Stimulated activated CD4-positive, alpha-beta T cell treated with anti-CD3 and anti-CD28 coated beads, Interleukin-2, amount 100 ng/mL, for 4 hours (primary cell): ENCODE results near the gene LRRC47.

Experiments used
- DNase-seq: peaks from one replicate; pipeline ENCODE4 v3.0.0-alpha.2; 2020; ENCODE audit warnings: low read depth

Gene LRRC47

DNA sequence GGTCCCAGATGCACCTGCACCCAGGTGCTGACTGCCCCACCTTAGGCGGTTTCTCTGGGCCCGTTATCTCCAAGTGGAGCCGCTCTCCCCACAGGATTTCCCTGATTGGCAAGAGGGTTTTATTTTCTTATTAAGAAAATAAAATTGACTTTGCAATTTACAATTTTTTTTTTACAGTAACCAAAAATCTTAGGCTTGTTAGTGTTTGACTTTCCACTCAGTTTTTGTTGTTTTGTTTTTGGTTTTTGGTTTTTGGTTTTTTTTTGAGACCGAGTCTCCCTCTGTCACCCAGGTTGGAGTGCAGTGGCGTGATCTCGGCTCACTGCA is 48.8 kb downstream of the LRRC47 start:
- no peak for DNase-seq

DNA sequence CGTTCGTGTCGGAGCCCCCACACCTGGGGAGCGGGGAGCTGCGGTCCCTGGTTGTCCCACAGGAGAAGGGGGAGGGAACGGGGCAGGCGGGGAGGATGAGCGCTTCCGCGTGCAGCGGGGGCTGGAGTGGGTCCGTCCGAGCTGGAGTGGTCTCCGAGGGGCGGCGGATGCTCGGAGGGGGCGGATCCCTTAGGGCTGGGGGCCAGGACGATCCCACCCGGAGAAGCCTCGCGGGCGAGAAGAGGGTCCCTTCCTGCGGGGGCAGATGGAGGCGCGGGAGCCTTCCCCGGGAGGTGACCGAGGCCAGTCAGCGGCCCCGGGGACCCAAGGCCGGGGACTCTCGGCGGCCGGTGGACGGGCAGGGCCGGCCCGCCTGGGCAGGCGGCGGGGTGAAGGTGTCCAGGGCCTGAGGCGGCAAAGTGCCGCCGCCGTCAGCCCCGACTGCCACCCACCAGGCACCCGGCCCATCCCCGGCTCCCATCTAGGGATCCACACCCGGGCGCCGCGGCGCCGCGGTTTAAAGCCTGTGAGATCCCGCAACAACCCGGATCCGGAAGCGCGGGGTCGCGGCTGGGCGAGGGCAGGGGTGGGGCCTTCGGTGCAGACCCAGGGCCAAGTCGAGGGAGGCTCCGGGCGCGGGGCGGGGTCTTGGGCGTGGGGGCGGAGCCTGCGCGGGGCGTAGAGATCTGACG is 49.3 kb downstream of the LRRC47 start:
- DNase-seq, result peak; percentile 83

DNA sequence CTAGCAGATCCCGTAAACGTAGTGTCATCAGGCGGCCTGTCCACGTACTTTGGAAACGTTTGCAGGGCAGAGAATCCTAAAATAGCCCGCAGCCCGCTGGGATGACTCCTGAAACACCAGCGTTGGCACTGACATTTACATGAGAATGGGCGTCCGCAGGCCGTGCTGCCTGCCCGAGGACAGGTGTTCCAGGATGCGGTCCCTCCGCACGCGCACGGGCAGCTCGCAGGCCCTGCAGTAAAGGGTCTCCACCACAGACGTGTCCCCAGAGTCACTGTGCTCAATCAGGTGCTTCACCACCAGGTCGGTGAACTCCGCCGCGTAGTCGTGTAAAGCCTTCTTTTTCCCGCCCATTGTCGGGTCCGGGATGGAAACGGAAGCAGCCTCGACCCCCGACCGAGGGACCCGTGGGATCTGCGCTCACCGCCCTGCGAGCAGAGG is 49.9 kb downstream of the LRRC47 start:
- no peak for DNase-seq

DNA sequence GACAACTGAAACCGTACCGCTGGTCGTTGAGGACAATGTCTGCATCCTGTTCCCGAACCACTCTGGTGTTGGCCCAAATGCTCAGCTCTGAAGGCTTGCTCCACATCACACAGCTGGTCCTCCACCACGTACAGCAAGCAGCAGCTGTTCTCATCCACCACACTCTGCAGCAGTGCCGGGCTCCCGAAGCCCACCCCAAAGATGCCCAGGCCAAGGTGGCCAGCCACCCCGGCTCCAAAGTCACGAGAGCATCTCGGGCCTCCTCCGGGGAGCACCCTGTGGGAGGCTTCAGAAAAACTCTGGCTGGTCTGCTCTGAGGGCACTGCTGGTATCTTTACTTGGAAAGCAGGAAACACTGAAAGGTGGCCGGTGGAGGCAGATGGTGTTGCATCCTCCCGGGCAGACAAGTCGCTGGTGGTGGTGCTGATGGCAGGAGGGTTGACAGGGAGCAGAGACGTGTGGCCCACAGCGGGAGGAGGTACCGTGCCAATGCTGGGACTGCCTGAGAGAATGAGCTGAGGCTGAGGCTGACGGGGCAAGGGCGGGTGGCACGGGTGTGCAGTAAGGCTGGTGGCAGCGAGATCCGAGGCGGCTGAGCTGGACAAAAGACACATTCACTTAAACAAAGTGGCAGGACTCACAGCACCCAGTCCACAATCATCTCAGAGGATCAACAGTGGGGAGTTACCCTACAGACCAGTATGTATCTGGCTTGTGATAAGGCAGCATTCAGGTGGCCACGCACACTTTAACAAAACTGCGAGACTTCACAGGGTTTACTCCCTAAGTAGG is 50.5 kb downstream of the LRRC47 start:
- DNase-seq, result no peak

DNA sequence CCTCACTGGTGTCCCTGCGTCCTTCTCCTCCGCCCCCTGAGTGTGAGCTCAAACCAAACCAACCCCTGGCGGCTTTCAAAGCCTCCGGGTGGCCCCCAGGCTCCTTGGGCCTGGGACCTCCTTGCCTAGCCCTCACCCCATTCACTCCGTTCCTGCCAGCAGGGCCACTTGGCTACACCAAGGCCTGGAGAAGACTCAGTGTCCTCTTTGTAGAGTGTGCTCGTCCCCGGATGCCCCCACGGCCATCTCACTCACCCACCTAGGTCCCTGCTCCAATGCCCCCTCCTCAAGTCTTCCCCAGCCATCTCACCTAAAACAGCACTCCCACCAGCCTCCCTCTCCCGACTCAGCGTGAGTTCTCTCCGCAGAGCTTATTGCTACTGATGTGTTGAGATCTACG is 51.2 kb downstream of the LRRC47 start:
- DNase-seq, result no peak

DNA sequence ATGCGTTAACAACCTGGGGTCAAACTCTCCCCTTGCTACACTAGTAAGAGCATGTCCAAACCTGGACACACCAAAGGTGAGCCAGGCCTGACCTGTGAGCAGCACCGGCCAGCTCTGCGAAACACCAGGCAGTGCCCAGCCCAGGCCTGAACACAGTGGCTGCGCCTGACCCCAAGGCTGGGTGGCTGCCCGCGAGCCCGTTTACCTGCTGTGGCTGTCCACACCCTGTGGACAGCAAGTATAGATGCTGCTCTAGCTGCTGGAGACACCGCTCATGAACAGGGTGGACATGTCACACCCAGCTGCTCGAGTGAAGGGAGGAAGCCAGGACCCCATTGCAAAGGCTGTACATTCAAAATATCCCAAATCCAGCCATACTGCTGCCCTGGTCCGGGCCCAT is 51.7 kb downstream of the LRRC47 start:
- no peak for DNase-seq

DNA sequence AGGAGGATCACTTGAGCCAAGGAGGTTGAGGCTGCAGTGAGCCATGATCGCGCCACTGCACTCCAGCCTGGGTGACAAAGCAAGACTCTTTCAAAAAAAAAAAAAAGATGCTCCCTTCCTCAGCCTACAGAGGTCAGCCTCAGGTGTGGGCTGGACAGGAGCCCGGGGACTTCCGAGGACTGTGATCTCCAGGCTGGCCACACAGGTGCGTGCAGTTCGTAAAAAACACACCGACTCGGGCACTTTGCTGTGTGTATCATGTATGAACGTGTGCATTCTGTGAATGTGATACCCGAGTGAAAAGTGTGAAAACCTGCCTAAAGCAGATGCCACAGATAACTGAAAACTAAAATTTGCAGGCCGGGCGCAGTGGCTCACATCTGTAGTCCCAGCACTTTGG is 52.5 kb downstream of the LRRC47 start:
- no peak for DNase-seq

DNA sequence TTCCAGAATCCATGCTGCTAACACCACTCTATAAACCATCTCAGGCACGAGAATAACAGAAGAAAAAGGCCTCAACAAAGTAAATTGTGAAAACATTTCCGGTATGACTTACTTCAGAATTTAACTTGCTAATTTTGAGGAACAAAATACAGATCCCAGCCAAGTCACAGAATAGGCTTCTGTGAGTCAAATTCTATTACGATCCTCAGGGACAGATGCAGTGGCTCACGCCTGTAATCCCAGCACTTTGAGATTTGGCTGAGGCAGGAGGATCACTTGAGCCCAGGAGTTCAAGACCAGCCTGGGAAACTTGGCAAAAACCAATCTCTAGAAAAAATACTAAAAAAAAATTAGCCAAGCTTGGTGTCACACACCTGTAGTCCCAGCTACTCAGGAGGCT is 52.9 kb downstream of the LRRC47 start:
- no peak for DNase-seq

DNA sequence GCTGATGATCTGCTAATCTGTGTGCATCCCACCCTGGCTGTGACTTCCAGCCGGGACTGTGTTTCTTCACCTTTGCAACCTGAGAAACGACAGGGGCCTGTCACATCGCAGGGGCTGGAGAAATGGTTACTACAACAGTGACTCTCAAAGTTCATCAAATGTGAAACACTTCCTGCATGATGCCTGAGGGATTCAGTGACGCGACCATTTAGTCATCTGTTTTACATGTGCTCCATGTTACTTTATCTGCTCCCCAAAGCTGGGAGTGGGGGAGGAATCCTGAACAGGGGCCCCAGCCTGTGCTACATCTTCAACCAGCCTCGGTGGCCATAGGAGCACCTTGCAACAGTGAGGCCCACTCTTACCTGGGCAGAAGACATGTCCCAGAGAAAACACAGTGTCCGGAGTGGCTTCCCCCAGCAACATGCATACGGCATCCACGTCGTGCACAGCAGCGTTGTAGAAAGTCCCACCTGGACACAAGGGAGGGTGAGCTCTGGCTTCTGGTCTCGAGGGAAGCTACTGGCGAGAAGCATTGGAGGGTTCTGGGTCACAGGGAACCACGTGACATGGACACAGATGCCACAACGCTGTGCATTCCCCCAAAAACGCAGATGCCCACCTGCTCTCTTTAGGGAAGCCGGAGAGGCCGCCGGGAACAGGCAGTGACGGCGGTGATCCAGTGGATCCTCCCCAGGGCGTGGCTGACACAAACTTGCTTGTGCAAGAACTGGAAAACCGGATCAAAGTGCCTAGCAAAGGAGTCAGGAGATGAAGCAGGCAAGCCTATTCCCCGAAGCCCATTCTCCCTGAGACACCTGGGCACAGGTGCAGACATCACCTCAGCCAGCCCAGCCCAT is 53.6 kb downstream of the LRRC47 start:
- DNase-seq, result no peak

DNA sequence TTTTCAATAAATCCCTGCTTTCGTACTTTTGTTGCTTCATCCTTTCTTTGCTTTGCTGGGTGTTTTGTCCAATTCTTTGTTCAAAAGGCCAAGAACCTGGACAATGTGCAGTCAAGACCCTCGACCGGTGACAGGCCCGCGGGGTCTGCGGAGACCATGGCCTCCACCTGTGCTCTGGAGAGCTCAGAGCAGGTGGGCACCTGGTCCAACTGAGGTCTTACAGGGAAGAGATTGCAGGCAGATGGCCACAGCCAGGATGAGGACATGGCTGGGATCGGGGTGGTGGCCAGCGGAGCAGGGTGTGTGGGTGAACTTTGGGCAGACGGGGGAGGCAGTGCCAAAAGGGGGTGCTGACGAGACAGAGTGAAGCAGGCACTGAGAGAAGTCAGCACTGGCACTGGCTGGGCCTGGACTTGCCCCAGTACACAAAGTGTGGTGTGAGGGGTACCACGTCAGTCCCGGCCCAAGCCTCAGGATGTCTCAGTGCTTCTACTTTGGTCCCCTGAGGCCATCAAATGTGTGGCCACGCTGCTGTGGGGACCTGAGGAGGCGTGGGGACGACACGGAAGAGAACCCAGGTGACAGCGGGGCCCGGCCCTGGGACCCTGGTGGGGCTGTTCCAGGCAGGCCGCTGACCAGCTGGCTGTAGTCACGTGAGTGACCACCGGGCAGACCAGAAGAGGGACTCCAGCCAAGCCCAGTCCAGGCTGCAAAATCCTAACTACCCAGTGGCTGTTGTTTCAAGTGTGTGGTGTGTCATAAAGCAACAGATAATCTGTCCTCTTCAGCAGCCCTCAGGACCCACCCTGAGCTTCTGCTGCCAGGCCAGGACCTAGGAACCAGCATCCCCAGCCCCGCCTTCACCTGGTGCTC is 54.5 kb downstream of the LRRC47 start:
- no peak for DNase-seq

DNA sequence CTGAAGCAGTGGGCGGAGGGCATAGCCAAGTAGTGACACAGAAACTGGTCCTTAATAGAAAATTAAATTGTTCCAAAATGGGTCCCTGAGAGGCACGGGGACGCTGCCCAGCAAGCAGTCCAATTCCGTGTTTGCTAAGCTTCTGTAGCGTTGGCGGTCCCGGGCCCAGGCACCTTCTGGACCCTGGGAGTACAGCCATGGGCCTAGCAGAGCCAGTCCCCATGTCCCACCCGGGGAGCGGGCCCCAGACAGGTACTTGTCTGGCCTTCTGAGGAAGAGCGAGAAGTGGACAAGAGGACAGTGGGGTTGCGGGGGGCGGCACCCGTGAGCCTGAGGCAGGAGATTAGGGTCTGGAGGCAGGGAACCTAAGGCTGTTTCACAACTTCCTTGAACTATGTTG is 55.5 kb downstream of the LRRC47 start:
- DNase-seq, result no peak

DNA sequence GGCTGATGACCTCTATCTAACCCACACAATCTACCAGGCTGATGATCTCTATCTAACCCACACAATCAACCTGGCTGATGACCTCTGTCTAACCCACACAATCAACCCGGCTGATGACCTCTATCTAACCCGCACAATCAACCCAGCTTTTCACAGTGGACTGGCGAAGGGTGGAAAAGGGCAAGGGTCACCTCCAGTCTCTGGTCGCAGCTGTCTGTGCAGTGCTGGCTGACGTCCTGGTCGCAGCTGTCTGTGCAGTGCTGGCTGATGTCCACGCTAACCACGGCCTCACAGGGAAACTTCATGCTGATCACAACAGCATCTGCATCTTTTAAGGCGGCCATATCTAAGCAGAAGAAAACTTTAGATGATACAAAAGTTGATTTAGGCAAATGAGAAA is 56.3 kb downstream of the LRRC47 start:
- DNase-seq, result no peak

DNA sequence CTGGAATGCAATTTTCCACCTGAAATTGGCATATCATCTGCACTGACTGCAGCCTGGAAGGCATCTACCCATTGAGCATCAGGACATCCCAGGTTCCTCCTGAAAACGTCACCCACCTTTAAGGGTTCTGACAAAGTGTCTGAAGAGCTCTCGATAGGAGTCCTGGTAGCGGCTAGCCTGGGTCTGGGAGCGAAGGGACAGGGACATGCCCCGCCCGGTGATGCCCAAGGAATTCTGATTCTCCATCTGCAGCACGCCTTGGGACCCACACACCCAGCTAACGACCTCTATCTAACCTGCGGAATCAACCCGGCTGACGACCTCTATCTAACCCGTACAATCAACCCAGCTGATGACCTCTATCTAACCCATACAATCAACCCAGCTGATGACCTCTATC is 57.4 kb downstream of the LRRC47 start:
- DNase-seq, result no peak

DNA sequence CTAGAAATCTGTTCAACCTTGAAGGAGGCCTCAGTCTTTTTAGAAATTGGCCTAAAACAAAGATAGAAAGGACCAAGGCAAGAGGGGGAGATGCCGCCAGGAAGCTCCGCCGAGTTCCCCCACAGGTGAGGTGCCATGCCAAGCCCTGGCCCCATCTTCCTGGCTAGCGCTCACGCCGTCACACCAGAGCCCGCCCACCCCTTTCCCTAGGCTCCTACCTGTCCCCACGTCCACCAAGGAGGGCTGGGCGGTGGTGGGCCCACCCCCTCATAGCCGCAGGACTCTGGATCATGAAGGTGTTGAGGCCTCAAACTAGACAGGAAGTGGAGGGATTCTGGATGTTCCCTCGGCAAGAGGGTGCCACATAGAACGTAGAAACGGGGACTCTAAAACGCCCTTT is 59.6 kb downstream of the LRRC47 start:
- no peak for DNase-seq

DNA sequence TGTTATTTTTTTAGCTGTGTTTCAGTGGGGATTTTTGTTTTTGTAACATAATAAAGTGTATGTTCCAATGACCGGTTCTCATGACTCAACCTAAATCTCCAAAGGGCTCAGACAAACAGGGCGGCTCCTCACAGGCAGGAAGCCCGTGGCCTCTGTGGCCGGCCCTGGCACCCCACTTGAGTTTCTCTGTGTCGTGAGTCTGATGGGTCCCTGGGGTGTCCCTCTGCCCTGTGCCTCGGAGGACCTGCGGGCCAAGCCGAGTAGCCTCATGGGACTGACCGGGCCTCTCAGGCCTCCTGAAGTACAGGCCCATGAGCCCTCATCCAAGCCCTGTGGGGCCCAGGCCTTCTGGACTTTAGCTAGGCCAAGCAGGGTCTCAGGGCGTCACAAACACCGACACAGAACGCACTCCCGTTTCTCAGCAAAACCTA is 60.2 kb downstream of the LRRC47 start:
- DNase-seq, result no peak

DNA sequence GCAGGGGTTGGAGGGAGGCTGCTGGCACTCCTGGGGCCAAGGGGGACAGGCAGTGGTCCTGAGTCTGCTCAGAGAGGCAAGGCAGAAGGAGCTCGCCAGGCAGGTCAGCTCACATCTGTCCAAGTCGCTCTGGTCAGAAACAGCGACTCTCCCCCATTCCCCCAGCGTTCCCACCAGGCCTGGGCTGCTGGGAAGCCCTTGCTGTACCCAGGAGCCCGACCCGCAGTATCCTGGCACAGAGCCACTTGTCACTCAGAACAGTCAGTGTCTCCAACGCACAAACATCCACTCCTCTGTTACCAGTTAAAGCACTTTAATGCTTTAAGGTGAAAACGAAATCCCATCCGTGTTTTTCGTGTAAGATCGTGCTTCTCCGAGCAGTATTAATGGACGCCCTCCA is 60.6 kb downstream of the LRRC47 start:
- DNase-seq, result no peak

DNA sequence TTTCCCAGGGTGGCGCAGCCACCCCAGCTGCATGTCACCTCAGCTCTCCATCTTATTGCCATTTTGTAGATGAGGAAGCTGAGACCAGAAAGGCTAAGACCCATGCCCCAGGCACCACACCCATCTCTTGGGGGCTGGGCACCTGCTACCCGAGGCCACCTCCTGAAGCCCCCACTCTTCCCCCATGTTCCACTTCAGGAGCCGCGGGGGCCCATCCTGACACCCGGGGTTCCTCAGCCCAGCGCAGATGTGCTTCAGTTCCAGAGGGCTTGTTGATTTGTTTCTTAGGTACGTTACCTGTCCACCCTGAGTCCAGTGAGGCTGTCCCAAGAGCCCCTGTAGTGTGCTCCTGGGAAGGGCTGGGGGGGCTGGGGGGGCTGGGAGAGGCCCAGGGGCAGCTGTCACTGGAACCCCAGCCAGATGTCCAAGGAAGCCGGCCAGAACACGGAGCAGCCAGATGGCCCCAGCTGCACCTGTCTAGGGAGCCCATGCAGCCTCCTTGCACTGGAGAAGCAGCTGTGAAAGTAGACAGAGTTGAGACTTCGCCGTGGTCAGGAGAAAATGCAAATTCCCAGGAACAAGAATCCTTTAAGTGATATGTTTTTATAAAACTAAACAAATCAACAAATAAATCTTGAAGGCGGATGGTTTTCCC is 61.1 kb downstream of the LRRC47 start:
- DNase-seq, result no peak

DNA sequence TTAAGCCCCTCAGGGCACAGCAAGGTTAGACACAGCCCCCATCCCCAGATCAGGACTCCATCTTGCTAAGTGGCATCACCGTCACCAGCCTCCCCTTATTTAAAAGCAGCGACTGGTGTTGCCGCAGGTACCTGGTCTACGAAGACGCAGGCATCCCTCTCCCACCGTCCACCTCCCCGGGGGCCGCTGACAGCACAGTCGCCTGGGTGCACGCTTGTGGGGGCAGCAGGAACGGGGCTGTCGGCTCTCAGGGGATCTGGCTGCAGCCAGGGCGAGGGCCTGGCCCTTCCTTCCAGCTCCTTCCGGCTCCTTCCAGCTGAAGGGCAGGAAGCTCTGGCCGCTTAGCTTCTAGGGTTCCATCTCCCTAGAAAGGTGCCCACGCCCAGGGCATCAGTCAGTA is 61.7 kb downstream of the LRRC47 start:
- no peak for DNase-seq

DNA sequence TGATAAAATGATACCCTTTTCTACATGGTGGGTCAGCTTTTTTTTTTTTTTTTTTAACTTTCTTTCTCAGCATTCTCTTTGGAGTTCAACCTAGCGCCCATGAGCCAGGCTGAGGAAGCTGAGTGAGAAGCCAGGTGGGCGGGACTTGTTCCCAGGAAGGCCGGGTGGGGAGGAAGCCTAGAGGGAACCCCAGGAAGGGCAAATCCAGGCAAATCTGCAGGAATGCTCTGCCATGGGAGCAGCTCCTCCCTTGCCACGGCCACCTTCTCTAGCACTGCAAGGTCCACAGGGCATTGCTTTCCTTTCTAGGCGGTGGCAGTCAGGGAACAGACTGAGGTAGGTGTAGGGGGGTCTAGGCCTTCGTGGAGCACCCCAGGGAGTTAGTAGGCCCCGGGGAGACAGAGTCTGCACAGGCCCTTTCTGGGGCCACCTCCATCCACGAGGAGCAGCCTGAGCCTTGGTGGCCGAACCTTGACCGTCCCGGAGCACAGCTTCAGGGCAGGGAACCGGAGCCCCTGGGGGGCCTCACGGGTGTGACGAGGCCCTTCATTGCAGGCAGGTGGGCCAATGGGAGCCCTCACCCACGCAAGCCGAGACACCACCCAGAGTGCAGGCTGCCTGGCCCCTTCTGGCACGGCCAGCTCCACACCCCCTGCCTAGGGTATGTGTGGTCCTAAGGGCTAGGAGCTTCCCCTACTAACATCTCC is 62.3 kb downstream of the LRRC47 start:
- no peak for DNase-seq

DNA sequence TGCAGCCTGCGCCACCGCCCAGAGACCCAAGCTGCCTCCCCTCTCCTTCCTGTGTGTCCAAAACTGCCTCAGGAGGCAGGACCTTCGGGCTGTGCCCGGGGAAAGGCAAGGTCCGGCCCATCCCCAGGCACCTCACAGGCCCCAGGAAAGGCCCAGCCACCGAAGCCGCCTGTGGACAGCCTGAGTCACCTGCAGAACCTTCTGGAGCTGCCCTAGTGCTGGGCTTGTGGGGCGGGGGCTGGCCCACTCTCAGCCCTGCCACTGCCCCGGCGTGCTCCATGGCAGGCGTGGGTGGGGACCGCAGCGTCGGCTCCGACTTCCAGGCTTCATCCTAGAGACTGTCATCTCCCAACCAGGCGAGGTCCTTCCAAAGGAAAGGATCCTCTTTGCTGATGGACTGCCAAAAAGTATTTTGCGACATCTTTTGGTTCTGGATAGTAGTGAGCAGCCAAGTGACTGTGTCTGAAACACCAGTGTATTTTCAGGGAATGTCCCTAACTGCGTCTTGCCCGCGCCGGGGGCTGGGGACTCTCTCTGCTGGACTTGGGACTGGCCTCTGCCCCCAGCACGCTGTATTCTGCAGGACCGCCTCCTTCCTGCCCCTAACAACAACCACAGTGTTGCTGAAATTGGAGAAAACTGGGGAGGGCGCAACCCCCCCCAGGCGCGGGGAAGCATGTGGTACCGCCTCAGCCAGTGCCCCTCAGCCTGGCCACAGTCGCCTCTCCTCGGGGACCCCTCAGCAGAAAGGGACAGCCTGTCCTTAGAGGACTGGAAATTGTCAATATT is 63.0 kb downstream of the LRRC47 start:
- DNase-seq, result no peak
